Peyer's patch (tissue), 4 donors: Measurements from ENCODE around the gene IL22. TPM values are rescaled to one million over a fixed set of nuclear protein-coding genes. Genes with fewer than 3 reads are reported as not detected.

ENCODE experiments used
- DNase-seq, 3 donors: peaks; one replicate each; pipeline ENCODE4 v3.0.0-alpha.2; 2017 to 2019
- H3K27ac ChIP-seq, 4 donors: fragments of 200-600 bp; sonication (generic); one replicate each; pipeline ENCODE4 v1.5.1; 2016 to 2019
- H3K27me3 ChIP-seq, 2 donors: fragments of 200-600 bp; sonication (generic); one replicate each; pipeline ENCODE4 v1.5.1; 2019
- H3K36me3 ChIP-seq, 3 donors: fragments of 200-600 bp; sonication (generic); one replicate each; pipeline ENCODE4 v1.5.1; 2016 to 2019
- H3K4me1 ChIP-seq, 4 donors: fragments of 200-600 bp; sonication (generic); one replicate each; pipeline ENCODE4 v1.5.1; 2016 to 2019
- H3K4me3 ChIP-seq, 4 donors: fragments of 200-600 bp; sonication (generic); 1 replicate in 3 of 4; 2 replicates in 1 of 4; pipeline ENCODE4 v1.5.1; 2016 to 2019; ENCODE audit warnings: mild to moderate bottlenecking in 1 of 4
- H3K9me3 ChIP-seq, 4 donors: fragments of 200-600 bp; sonication (generic); one replicate each; pipeline ENCODE4 v1.5.1; 2016 to 2019; ENCODE audit warnings: mild to moderate bottlenecking in 1 of 4
- CTCF ChIP-seq, 6 experiments: fragments of 450-650 bp in 4 of 6; fragments of 200-600 bp in 2 of 6; sonication (generic) in 1 of 6; IDR thresholded peaks; one replicate each; pipeline ENCODE4 v1.5.1; 2017 to 2019; ENCODE audit warnings: antibody characterized with exemption in 6 of 6, mild to moderate bottlenecking in 3 of 6, moderate library complexity in 1 of 6
- POLR2A ChIP-seq, 2 donors: fragments of 450-650 bp; IDR thresholded peaks; one replicate each; pipeline ENCODE4 v1.5.1; 2017; ENCODE audit warnings: antibody characterized with exemption in 2 of 2, mild to moderate bottlenecking in 2 of 2, moderate library complexity in 2 of 2
- total RNA-seq, 4 donors: library from RNA; depleted of rRNA; stranded (reverse); fragments of >200 nt; gene quantifications; one replicate each; pipeline ENCODE4 v1.1.0, GENCODE V29; 2016

The IL22 gene
- total RNA-seq = not detected

- Histone ChIP-seq H3K4me1 (no peaks in the 10 kb centered on the region), H3K9me3 (no peaks in the 10 kb centered on the region), H3K4me3 (no peak within 1 kb of the TSS), H3K27ac (no peak within 1 kb of the TSS), H3K36me3 (no peaks in the 10 kb centered on the region), H3K27me3 (no peaks in the 10 kb centered on the region)
- DNase-seq = no peak
- TF ChIP-seq POLR2A (IDR thresholded peaks at IDR 0.05) (no peak), CTCF (IDR thresholded peaks at IDR 0.05) (no peak)
These were observed at the start of gene IL22 for GRCh38 chr12:68253504-68253903. TSS of gene IL22 (minus strand) at chr12:68253604. CDS start at chr12:68253448, 156 bp downstream.

- no peaks in the 10 kb centered on the region for H3K9me3 ChIP-seq
- no peak for DNase-seq
- no peaks in the 10 kb centered on the region for H3K27me3 ChIP-seq
- no peak overlapping the region for H3K4me3 ChIP-seq
- TF ChIP-seq POLR2A (IDR thresholded peaks at IDR 0.05) = no peak
- no peak for TF ChIP-seq CTCF (IDR thresholded peaks at IDR 0.05)
- H3K4me1 ChIP-seq = no peaks in the 10 kb centered on the region
- H3K36me3 ChIP-seq = peaks cover 0 to 20% (median 0%) of the 10 kb centered on the region in 3 donors
- H3K27ac ChIP-seq = no peak overlapping the region
These were observed 44.5 kb upstream of the IL22 start for GRCh38 chr12:68297929-68298328.

- Histone ChIP-seq H3K4me1 (no peaks in the 10 kb centered on the region), H3K27me3 (no peaks in the 10 kb centered on the region), H3K36me3 (peaks cover 0 to 5% (median 0%) of the 10 kb centered on the region in 3 donors), H3K27ac (no peak overlapping the region), H3K4me3 (no peak overlapping the region), H3K9me3 (no peaks in the 10 kb centered on the region)
- no peak for DNase-seq
- no peak for TF ChIP-seq CTCF (IDR thresholded peaks at IDR 0.05)
- TF ChIP-seq POLR2A (IDR thresholded peaks at IDR 0.05) = no peak
These were observed 40.8 kb upstream of the IL22 start for GRCh38 chr12:68294251-68294650.

GRCh38 chr12:68293347-68293746 is 39.9 kb upstream of the IL22 start:
- Histone ChIP-seq H3K27ac (no peak overlapping the region), H3K4me3 (no peak overlapping the region), H3K4me1 (no peaks in the 10 kb centered on the region), H3K36me3 (peaks cover 0 to 5% (median 0%) of the 10 kb centered on the region in 3 donors), H3K9me3 (no peaks in the 10 kb centered on the region), H3K27me3 (no peaks in the 10 kb centered on the region)
- DNase-seq = no peak
- TF ChIP-seq CTCF (IDR thresholded peaks at IDR 0.05) (no peak), POLR2A (IDR thresholded peaks at IDR 0.05) (no peak)

- H3K4me1 ChIP-seq = no peaks in the 10 kb centered on the region
- no peaks in the 10 kb centered on the region for H3K27me3 ChIP-seq
- no peaks in the 10 kb centered on the region for H3K36me3 ChIP-seq
- no peak for DNase-seq
- no peaks in the 10 kb centered on the region for H3K9me3 ChIP-seq
- TF ChIP-seq CTCF (IDR thresholded peaks at IDR 0.05) (no peak), POLR2A (IDR thresholded peaks at IDR 0.05) (no peak)
- H3K27ac ChIP-seq = no peak overlapping the region
- H3K4me3 ChIP-seq = no peak overlapping the region
These were observed 38.9 kb upstream of the IL22 start for GRCh38 chr12:68292151-68292943.
